HEK293 (cell line): ENCODE results near the gene MUC4.

Experiments
- CTCF ChIA-PET: fragments of 350-600 bp; formaldehyde crosslinking; extraction: SDS; loops from one replicate; lab custom pipeline; 2021; ENCODE audit warnings: antibody characterized with exemption; lab: Yijun Ruan, JAX
- POLR2A ChIA-PET: fragments of 300-600 bp; formaldehyde crosslinking; extraction: SDS; loops from one replicate; lab custom pipeline; 2020; ENCODE audit warnings: antibody characterized with exemption, inconsistent platforms; lab: Yijun Ruan, JAX
- H3K27ac ChIP-seq: fragments of 200-500 bp; sonication (Bioruptor generic); 2 replicates; pipeline ENCODE4 v1.5.1; 2014; ENCODE audit warnings: low read depth, low read length, control low read depth, inconsistent platforms; ENCODE audit errors: extremely low read depth
- H3K36me3 ChIP-seq, 2 experiments: fragments of 200-500 bp in 1 of 2; sonication (Bioruptor generic) in 1 of 2; 1 replicate in 1 of 2; 2 replicates in 1 of 2; pipeline ENCODE4 v1.5.1; 2014 to 2017; ENCODE audit warnings: inconsistent platforms in 2 of 2, low read length in 2 of 2; ENCODE audit not compliant: control insufficient read depth in 2 of 2, insufficient read depth in 1 of 2
- H3K4me1 ChIP-seq: fragments of 200-500 bp; sonication (Bioruptor generic); 2 replicates; pipeline ENCODE4 v1.5.1; 2014; ENCODE audit warnings: mild to moderate bottlenecking, low read length, inconsistent platforms; ENCODE audit not compliant: control insufficient read depth, insufficient read depth
- H3K4me3 ChIP-seq: 2 replicates; pipeline ENCODE4 v1.5.1; 2011; ENCODE audit warnings: low read depth, mild to moderate bottlenecking, control low read depth, low read length, moderate library complexity
- H3K9me3 ChIP-seq: fragments of 200-500 bp; sonication (Bioruptor generic); 2 replicates; pipeline ENCODE4 v1.5.1; 2014; ENCODE audit warnings: low read depth, low read length, inconsistent platforms; ENCODE audit not compliant: control insufficient read depth, insufficient read depth
- GLIS2 ChIP-seq: fragments of 450-650 bp; formaldehyde crosslinking; IDR thresholded peaks from 2 replicates; pipeline ENCODE4 v1.5.1; 2016; ENCODE audit warnings: missing biosample characterization, missing genetic modification characterization
- HIC1 ChIP-seq: fragments of 450-650 bp; formaldehyde crosslinking; IDR thresholded peaks from 2 replicates; pipeline ENCODE4 v1.5.1; 2016; ENCODE audit warnings: missing biosample characterization, missing genetic modification characterization
- KLF9 ChIP-seq: fragments of 450-650 bp; formaldehyde crosslinking; IDR thresholded peaks from 2 replicates; pipeline ENCODE4 v1.5.1; 2016; ENCODE audit warnings: missing biosample characterization, missing genetic modification characterization, low read depth
- PATZ1 ChIP-seq: fragments of 450-650 bp; formaldehyde crosslinking; IDR thresholded peaks from 2 replicates; pipeline ENCODE4 v1.5.1; 2016; ENCODE audit warnings: missing biosample characterization, missing genetic modification characterization
- YY2 ChIP-seq: fragments of 450-650 bp; formaldehyde crosslinking; IDR thresholded peaks from 2 replicates; pipeline ENCODE4 v1.5.1; 2016; ENCODE audit warnings: missing biosample characterization, missing genetic modification characterization
- ZBTB44 ChIP-seq: fragments of 450-650 bp; IDR thresholded peaks from 2 replicates; pipeline ENCODE4 v1.5.1; 2018; ENCODE audit warnings: missing biosample characterization, mild to moderate bottlenecking, missing genetic modification characterization
- ZNF10 ChIP-seq: fragments of 450-650 bp; formaldehyde crosslinking; IDR thresholded peaks from 2 replicates; pipeline ENCODE4 v1.5.1; 2017; ENCODE audit warnings: missing biosample characterization, missing genetic modification characterization
- ZNF138 ChIP-seq: fragments of 450-650 bp; formaldehyde crosslinking; IDR thresholded peaks from 2 replicates; pipeline ENCODE4 v1.5.1; 2016; ENCODE audit warnings: missing biosample characterization, missing genetic modification characterization, borderline replicate concordance
- ZNF140 ChIP-seq: fragments of 450-650 bp; formaldehyde crosslinking; IDR thresholded peaks from 2 replicates; pipeline ENCODE4 v1.5.1; 2016; ENCODE audit warnings: missing biosample characterization, missing genetic modification characterization
- ZNF184 ChIP-seq: fragments of 450-650 bp; IDR thresholded peaks from 2 replicates; pipeline ENCODE4 v1.5.1; 2018; ENCODE audit warnings: missing biosample characterization, mild to moderate bottlenecking, missing genetic modification characterization
- ZNF223 ChIP-seq: fragments of 450-650 bp; formaldehyde crosslinking; IDR thresholded peaks from 2 replicates; pipeline ENCODE4 v1.5.1; 2016; ENCODE audit warnings: missing biosample characterization, missing genetic modification characterization
- ZNF266 ChIP-seq: fragments of 450-650 bp; formaldehyde crosslinking; IDR thresholded peaks from 2 replicates; pipeline ENCODE4 v1.5.1; 2016; ENCODE audit warnings: missing biosample characterization, missing genetic modification characterization, low read depth
- ZNF610 ChIP-seq: fragments of 450-650 bp; formaldehyde crosslinking; IDR thresholded peaks from 2 replicates; pipeline ENCODE4 v1.5.1; 2016; ENCODE audit warnings: missing biosample characterization, missing genetic modification characterization, borderline replicate concordance
- ZNF76 ChIP-seq: fragments of 450-650 bp; formaldehyde crosslinking; IDR thresholded peaks from 2 replicates; pipeline ENCODE4; 2016; ENCODE audit warnings: low read depth, missing biosample characterization, missing genetic modification characterization, borderline replicate concordance
- ZNF768 ChIP-seq: fragments of 450-650 bp; formaldehyde crosslinking; IDR thresholded peaks from 2 replicates; pipeline ENCODE4 v1.5.1; 2018; ENCODE audit warnings: missing biosample characterization, mild to moderate bottlenecking, missing genetic modification characterization
- ZNF777 ChIP-seq: fragments of 450-650 bp; formaldehyde crosslinking; IDR thresholded peaks from 2 replicates; pipeline ENCODE4 v1.5.1; 2017; ENCODE audit warnings: missing biosample characterization, missing genetic modification characterization, borderline replicate concordance
- ZNF837 ChIP-seq: fragments of 450-650 bp; formaldehyde crosslinking; IDR thresholded peaks from 2 replicates; pipeline ENCODE4 v1.5.1; 2016; ENCODE audit warnings: missing biosample characterization, missing genetic modification characterization

Gene MUC4

GRCh38 chr3:195718477-195718984 lies 93.2 kb downstream of the MUC4 start:
- POLR2A ChIA-PET = interaction anchor here (0.6 kb wide), 1 partner anchor 134 kb away, joined by 3 read pairs; no protein-coding TSS in a partner anchor
- TF ChIP-seq ZNF266 (tag by site-specific recombination) = no peak
- TF ChIP-seq HIC1 = no peak
- no peak for TF ChIP-seq ZNF610 (tag by site-specific recombination)
- TF ChIP-seq KLF9 = no peak
- no peak for TF ChIP-seq ZNF138
- no peak for TF ChIP-seq PATZ1 (tag by site-specific recombination)
- no peak for TF ChIP-seq YY2 (tag by site-specific recombination)
- no peak for TF ChIP-seq ZNF768 (tag by site-specific recombination)
- no peak for TF ChIP-seq GLIS2 (tag by site-specific recombination)
- TF ChIP-seq ZNF140 (tag by site-specific recombination) = no peak
- TF ChIP-seq ZNF76 = no peak
- no peak for TF ChIP-seq ZNF10 (tag by site-specific recombination)

GRCh38 chr3:195717852-195718476 lies 93.8 kb downstream of the MUC4 start:
- Histone ChIP-seq H3K9me3 (no peaks in the 10 kb centered on the region), H3K27ac (no peak overlapping the region), H3K4me1 (no peaks in the 10 kb centered on the region), H3K4me3 (no peak overlapping the region), H3K36me3 (no peaks in the 10 kb centered on the region)
- POLR2A ChIA-PET = no interaction called here
- CTCF ChIA-PET = no interaction called here
- TF ChIP-seq ZNF184 (tag by site-specific recombination) = no peak
- TF ChIP-seq ZNF223 = no peak
- TF ChIP-seq ZNF837 (tag by site-specific recombination) = no peak
- no peak for TF ChIP-seq ZNF777
- TF ChIP-seq ZNF10 (tag by site-specific recombination) = no peak
- TF ChIP-seq ZBTB44 (tag by site-specific recombination) = no peak

More at GRCh38 chr3:195718477-195718984, 93.2 kb downstream of the MUC4 start:
- CTCF ChIA-PET = no interaction called here
- Histone ChIP-seq H3K9me3 (no peaks in the 10 kb centered on the region), H3K4me3 (no peak overlapping the region), H3K4me1 (no peaks in the 10 kb centered on the region), H3K27ac (no peak overlapping the region), H3K36me3 (no peaks in the 10 kb centered on the region)
